D721Med (cell line): ENCODE data around the gene ACVR1.

Experiments used
- DNase-seq: peaks from one replicate; pipeline ENCODE4 v3.0.0; 2011; ENCODE audit warnings: low spot score; ENCODE audit not compliant: insufficient read length
- FAIRE-seq: peaks from 2 replicates; lab custom pipeline; 2011; peaks lifted over from hg19 to GRCh38; lab: Jason Lieb, UNC
- TF ChIP-seq, protein P1 (sequence below): IDR thresholded peaks from 2 replicates; pipeline ENCODE4 v1.5.1; 2012; ENCODE audit warnings: mild to moderate bottlenecking, control low read depth; ENCODE audit not compliant: insufficient read depth; ENCODE audit errors: missing control alignments

ACVR1 gene

DNA sequence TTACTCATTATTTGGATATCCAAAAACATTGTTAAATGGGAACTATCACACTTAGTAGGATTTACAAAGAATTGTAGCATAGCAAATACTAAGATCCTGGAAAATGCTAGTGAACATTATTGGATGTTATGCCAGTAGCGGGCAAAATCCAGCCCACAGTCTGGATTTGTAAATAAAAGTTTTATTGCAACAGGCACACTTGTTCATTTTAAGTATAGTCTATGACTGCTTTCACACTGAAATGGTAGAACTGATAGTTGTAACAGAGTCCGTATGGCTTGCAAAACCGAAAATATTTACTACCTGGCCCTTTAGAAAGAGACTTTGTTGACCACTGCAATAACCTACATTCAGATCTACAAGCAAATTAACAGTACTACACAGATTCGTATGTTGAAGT is 53.6 kb downstream of the ACVR1 start:
- TF ChIP-seq, protein P1, sequence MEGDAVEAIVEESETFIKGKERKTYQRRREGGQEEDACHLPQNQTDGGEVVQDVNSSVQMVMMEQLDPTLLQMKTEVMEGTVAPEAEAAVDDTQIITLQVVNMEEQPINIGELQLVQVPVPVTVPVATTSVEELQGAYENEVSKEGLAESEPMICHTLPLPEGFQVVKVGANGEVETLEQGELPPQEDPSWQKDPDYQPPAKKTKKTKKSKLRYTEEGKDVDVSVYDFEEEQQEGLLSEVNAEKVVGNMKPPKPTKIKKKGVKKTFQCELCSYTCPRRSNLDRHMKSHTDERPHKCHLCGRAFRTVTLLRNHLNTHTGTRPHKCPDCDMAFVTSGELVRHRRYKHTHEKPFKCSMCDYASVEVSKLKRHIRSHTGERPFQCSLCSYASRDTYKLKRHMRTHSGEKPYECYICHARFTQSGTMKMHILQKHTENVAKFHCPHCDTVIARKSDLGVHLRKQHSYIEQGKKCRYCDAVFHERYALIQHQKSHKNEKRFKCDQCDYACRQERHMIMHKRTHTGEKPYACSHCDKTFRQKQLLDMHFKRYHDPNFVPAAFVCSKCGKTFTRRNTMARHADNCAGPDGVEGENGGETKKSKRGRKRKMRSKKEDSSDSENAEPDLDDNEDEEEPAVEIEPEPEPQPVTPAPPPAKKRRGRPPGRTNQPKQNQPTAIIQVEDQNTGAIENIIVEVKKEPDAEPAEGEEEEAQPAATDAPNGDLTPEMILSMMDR: no peak
- DNase-seq (no peak), FAIRE-seq (no peak)

DNA sequence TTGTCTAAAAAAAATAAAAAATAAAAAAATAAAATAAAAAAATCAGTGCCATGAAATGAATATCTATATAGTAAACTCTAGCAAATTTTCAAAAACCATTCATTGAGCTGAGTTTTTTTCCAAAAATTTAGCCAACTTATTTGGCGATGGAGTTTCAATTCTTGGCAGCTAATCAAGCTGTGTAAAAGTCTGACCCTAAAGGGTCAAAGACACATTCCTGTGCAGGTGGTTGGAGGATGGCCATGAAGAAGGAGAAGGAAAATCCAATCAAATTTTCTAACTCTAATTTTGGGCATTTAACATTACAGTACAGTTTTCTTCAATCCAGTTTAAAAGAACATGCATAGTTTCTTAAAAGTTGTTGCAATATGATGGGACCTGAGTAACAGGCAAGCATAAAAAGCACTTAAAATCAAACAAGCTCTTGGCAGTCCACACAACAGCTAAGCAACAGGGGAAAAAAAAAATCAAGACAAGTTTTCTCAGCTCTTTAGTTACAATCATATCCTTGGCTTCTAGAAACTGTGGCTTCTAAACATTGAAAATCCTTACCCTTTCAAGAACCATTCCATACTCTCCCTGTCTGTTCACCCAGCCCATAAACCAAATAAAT is 54.5 kb downstream of the ACVR1 start:
- no peak for FAIRE-seq
- TF ChIP-seq, protein P1: no peak
- DNase-seq: no peak

DNA sequence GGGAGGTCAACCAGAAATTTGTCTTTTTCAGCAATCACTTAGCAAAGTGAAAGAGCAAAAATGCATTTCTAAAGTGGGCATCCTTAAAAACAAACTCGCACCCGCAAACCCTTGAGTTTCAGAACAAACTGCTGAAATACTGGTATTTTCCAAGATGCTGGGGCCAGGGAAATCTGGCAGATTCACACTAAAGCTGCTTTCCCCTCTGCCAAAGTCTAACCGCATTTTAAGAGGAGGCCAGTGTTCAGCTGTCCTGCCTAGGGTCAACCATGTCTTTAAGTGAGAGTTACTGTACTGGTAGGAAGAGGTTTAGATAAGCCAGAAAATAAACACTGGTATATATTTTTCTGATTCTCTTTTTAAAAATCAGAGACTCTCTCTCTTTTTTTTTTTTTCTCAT is 55.9 kb downstream of the ACVR1 start:
- TF ChIP-seq, protein P1: no peak
- no peak for FAIRE-seq
- no peak for DNase-seq

DNA sequence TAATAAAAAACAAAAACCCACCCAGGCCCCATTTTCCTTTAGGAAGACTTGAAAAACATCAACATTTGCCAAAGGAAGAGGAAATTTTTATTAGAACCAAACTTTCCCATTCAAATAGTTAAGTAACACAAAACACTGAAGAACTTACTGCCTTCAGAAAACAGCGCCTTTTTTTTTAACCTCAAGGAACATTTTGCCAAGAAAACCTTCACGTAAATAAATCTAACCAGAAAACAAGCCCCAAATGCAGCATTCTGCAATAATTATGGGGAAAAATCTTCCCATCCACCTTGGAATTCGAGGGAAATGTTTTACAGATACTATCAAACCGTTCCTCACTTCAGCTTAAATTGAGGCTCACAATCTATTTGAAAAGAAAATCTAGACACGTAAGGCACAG is 56.4 kb downstream of the ACVR1 start:
- no peak for FAIRE-seq
- DNase-seq: no peak
- TF ChIP-seq, protein P1: no peak

DNA sequence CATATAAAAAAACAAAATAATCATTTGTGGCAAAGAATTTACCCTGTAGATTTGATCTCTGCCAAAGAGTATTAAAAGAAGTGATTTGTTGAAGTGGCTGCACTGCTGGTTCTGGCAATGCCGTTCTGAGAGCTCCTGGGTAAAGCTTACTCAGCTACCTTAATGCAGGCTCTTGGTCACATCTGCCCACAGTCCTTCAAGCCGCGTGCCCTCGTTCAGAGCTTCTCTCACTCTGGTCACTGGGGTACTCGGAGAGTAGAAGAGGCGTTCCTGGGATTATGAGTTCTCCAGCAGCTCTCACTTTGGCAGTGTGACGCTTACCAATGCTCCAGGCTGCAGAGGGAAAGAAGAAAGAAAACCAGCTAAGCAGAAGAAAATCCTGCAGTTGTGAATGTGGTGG is 57.9 kb downstream of the ACVR1 start:
- TF ChIP-seq, protein P1: no peak
- FAIRE-seq: no peak
- DNase-seq: no peak

DNA sequence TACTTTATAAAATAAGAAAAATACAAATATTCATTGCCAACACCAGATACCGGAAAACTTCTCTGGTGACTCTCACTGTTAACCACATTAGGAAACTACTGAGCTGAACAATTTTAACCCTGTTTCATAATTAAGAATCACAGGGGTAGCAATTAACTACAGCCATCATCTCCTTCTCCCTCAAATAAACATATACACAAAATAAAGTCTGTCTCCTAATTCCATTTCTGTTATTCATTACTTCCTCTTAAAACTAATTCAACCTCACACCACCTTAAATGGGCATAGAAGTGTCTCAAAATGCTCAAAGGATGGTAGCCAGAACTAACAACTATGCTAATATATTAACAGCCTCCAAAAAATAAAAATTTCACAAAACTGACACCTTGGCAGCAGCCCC is 60.7 kb downstream of the ACVR1 start:
- DNase-seq: no peak
- no peak for FAIRE-seq
- TF ChIP-seq, protein P1: no peak

GRCh38 chr2:157813467-157813866 is 62.7 kb downstream of the ACVR1 start:
- FAIRE-seq (no peak), DNase-seq (no peak)
- TF ChIP-seq, protein P1: no peak
